B cell (primary cell): ENCODE results near the gene FAM131B.

ENCODE experiments used
- CTCF ChIP-seq: fragments of 200-600 bp; IDR thresholded peaks from one replicate; pipeline ENCODE4 v1.8.0; 2022; ENCODE audit warnings: antibody characterized with exemption, mild to moderate bottlenecking
- EZH2 ChIP-seq: IDR thresholded peaks from 2 replicates; pipeline ENCODE4 v1.6.1; 2012; ENCODE audit warnings: borderline replicate concordance, low read depth, mild to moderate bottlenecking, moderate library complexity, low read length; ENCODE audit not compliant: insufficient read depth, poor library complexity, severe bottlenecking

- TF ChIP-seq CTCF (no peak), EZH2 (no peak)
Measured at GRCh38 chr7:143356414-143357050, 6.0 kb downstream of the FAM131B start.
